Measurements from ENCODE around the gene NKIRAS1.

GRCh38 chr3:23944007-23944783 lies 27.4 kb upstream of the NKIRAS1 start:
- TF ChIP-seq CTCF (conservative IDR thresholded peaks at IDR 0.05; ENCODE audit: low read depth, low read length) (no peak), EZH2 (IDR thresholded peaks at IDR 0.05; ENCODE audit: borderline replicate concordance, low read depth, low read length, poor library complexity, severe bottlenecking) (no peak)
